HepG2 (cell line): Measurements from ENCODE around the gene CYSRT1. TPM values are rescaled to one million over a fixed set of nuclear protein-coding genes. Genes with fewer than 3 reads are reported as not detected.
A peak's percentile ranks its signal among the peaks of the same experiment; 100 is the strongest.

ENCODE experiments used
- CENPX ChIP-seq: sonication (generic); formaldehyde crosslinking; IDR thresholded peaks from 2 replicates; pipeline ENCODE4 v1.9.0; 2021; ENCODE audit warnings: mild to moderate bottlenecking, missing genetic modification reagents, moderate library complexity
- DBP ChIP-seq: sonication (generic); formaldehyde crosslinking; IDR thresholded peaks from 2 replicates; pipeline ENCODE4 v1.4.0; 2020; ENCODE audit warnings: missing genetic modification reagents; ENCODE audit errors: not compliant biosample characterization
- HMG20B ChIP-seq: conservative IDR thresholded peaks from 2 replicates; pipeline ENCODE4 v1.6.1; 2016; ENCODE audit warnings: missing genetic modification reagents, missing compliant biosample characterization
- IRF9 ChIP-seq: sonication (generic); formaldehyde crosslinking; IDR thresholded peaks from 2 replicates; pipeline ENCODE4 v1.8.0; 2022; ENCODE audit warnings: missing genetic modification reagents, mild to moderate bottlenecking, borderline replicate concordance
- KDM2A ChIP-seq: sonication (generic); formaldehyde crosslinking; IDR thresholded peaks from 2 replicates; pipeline ENCODE4 v1.4.0; 2020; ENCODE audit warnings: low read depth, missing genetic modification reagents, borderline replicate concordance
- MAF1 ChIP-seq: sonication (generic); formaldehyde crosslinking; IDR thresholded peaks from 2 replicates; pipeline ENCODE4 v1.5.0; 2020; ENCODE audit warnings: missing genetic modification reagents, borderline replicate concordance
- MED1 ChIP-seq: sonication (generic); formaldehyde crosslinking; IDR thresholded peaks from 2 replicates; pipeline ENCODE4 v1.4.0; 2020; ENCODE audit warnings: missing genetic modification reagents
- MLX ChIP-seq: IDR thresholded peaks from 2 replicates; pipeline ENCODE4 v1.6.1; 2016
- NFE2L2 ChIP-seq: fragments of 150-350 bp; IDR thresholded peaks from 2 replicates; pipeline ENCODE4 v1.6.1; 2014; ENCODE audit warnings: low read length
- PTBP1 ChIP-seq: fragments of 200-400 bp; formaldehyde crosslinking; IDR thresholded peaks from 2 replicates; pipeline ENCODE4 v1.6.1; 2018; ENCODE audit warnings: low read length, low read depth; ENCODE audit not compliant: poor library complexity, severe bottlenecking
- RXRA ChIP-seq: sonication (generic); formaldehyde crosslinking; IDR thresholded peaks from 2 replicates; pipeline ENCODE4 v1.5.1; 2020; ENCODE audit warnings: missing genetic modification reagents
- SALL1 ChIP-seq: sonication (generic); formaldehyde crosslinking; IDR thresholded peaks from 2 replicates; pipeline ENCODE4 v1.8.0; 2022; ENCODE audit warnings: mild to moderate bottlenecking, missing genetic modification reagents
- SMARCC2 ChIP-seq: fragments of 450-650 bp; IDR thresholded peaks from 2 replicates; pipeline ENCODE4 v1.6.1; 2017; ENCODE audit warnings: antibody characterized with exemption, mild to moderate bottlenecking
- TBX2 ChIP-seq: sonication (generic); formaldehyde crosslinking; IDR thresholded peaks from 2 replicates; pipeline ENCODE4 v1.5.0; 2020; ENCODE audit warnings: missing genetic modification reagents, mild to moderate bottlenecking, borderline replicate concordance
- U2AF1 ChIP-seq: fragments of 200-400 bp; formaldehyde crosslinking; optimal IDR thresholded peaks from 2 replicates; pipeline ENCODE3; 2017; ENCODE audit warnings: mild to moderate bottlenecking, low read depth, low read length
- ZNF274 ChIP-seq: sonication (generic); formaldehyde crosslinking; IDR thresholded peaks from 2 replicates; pipeline ENCODE4 v1.5.1; 2020; ENCODE audit warnings: mild to moderate bottlenecking, missing genetic modification reagents
- ZNF430 ChIP-seq: sonication (generic); formaldehyde crosslinking; IDR thresholded peaks from 2 replicates; pipeline ENCODE4 v1.9.0; 2021; ENCODE audit warnings: mild to moderate bottlenecking, missing genetic modification reagents
- ZNF616 ChIP-seq: sonication (generic); formaldehyde crosslinking; IDR thresholded peaks from 2 replicates; pipeline ENCODE4 v1.5.0; 2020; ENCODE audit warnings: low read depth, mild to moderate bottlenecking, missing genetic modification reagents
- ZNF660 ChIP-seq: sonication (generic); formaldehyde crosslinking; IDR thresholded peaks from 2 replicates; pipeline ENCODE4 v1.5.1; 2020; ENCODE audit warnings: mild to moderate bottlenecking, low read depth, missing genetic modification reagents, borderline replicate concordance
- ZNF773 ChIP-seq: sonication (generic); formaldehyde crosslinking; IDR thresholded peaks from 2 replicates; pipeline ENCODE4 v1.4.0; 2020; ENCODE audit warnings: missing genetic modification reagents, borderline replicate concordance
- ZNF792 ChIP-seq: IDR thresholded peaks from 2 replicates; pipeline ENCODE4 v1.6.1; 2016
- polyA plus RNA-seq, 8 experiments: library from polyadenylated mRNA; depleted of rRNA in 3 of 8; stranded (reverse) in 7 of 8; unstranded in 1 of 8; fragments of >200 nt; fragmentation: Illumina TruSeq in 4 of 8; extraction: Trizol in 4 of 8; gene quantifications; 2 replicates each; pipeline versions ENCODE4 v1.2.1 to v1.2.3, GENCODE V29; 2011 to 2016; ENCODE audit warnings: low read depth in 4 of 8, missing spikeins in 1 of 8, mixed read lengths in 1 of 8; ENCODE audit not compliant: insufficient read depth in 1 of 8
- total RNA-seq, 5 experiments: library from RNA; depleted of rRNA; stranded (reverse); fragments of >200 nt; fragmentation: Illumina TruSeq; extraction: Trizol; gene quantifications; 2 replicates each; pipeline ENCODE4 v1.2.3, GENCODE V29; 2016; ENCODE audit warnings: low read depth in 1 of 5
- TF ChIP-seq, protein P1 (sequence below), 2 experiments: sonication (generic) in 1 of 2; formaldehyde crosslinking in 1 of 2; IDR thresholded peaks; 2 replicates each; pipeline versions ENCODE4 v1.4.0 to v1.6.1; 2018 to 2020; ENCODE audit warnings: missing genetic modification reagents in 2 of 2, borderline replicate concordance in 1 of 2, low read depth in 1 of 2, mild to moderate bottlenecking in 1 of 2, missing biosample characterization in 1 of 2
- TF ChIP-seq, protein P2 (sequence below): sonication (generic); formaldehyde crosslinking; IDR thresholded peaks from 2 replicates; pipeline ENCODE4 v1.4.0; 2020; ENCODE audit warnings: missing genetic modification reagents

Gene CYSRT1
- total and polyA plus RNA-seq, 2 of the 13 experiments (the other 11 are each of a cell fraction or from before 2014, with no cell fraction given), result 1.5 to 2.1 TPM

DNA sequence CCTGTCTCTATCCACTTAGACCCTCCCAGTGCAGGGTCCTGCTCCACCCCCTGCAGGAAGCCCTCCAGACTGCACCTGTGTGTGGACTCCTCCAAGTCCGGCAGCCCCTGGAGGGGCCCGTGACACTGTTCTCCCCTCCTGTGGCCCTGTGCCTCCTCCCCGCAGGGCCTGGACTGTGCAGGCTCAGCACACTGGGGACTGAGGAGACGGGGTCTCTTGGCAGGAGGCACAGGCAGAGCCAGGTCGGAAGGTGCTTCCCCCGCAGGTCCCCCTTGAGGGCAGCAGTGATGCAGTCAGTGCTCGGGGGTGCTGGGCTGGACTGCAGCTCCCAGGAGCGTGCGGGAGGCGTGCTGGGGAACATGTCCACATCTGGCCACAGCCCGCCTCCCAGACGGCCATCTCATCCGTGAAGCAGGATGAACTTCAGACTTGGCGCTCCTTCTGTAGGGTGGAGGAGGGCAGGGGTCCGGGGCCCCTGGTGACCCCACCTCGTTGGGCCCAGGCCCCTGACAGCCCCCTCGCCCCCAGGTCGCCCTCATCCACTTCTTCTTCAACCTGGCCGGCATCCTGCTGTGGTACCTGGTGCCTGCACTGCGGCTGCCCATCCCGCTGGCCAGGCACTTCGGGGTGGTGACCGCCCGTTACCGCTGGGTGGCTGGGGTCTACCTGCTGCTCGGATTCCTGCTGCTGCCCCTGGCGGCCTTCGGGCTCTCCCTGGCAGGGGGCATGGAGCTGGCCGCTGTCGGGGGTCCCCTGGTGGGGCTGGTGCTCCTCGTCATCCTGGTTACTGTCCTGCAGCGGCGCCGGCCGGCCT, 10.7 kb downstream of the CYSRT1 start (continued):
- TF ChIP-seq MAF1 (CRISPR knock-in tag) (0 out of 2 replicates have a peak, but pooled peaks have one; percentile 51), IRF9 (0 out of 2 replicates have a peak, but pooled peaks have one; percentile 13), ZNF430 (CRISPR knock-in tag) (peak; percentile 38; the same call in 1 of the 2 replicates), ZNF616 (CRISPR knock-in tag) (0 out of 2 replicates have a peak, but pooled peaks have one; percentile 38), PTBP1 (no peak), TBX2 (peak; percentile 49; the same call in 1 of the 2 replicates), DBP (peak; percentile 43), NFE2L2 (no peak), ZNF792 (CRISPR knock-in tag) (0 out of 2 replicates have a peak, but pooled peaks have one; percentile 33), ZNF274 (CRISPR knock-in tag) (peak; percentile 85; the same call in 1 of the 2 replicates), CENPX (CRISPR knock-in tag) (no peak), ZNF773 (CRISPR knock-in tag) (peak; percentile 52; the same call in 1 of the 2 replicates), HMG20B (CRISPR knock-in tag) (no peak), RXRA (CRISPR knock-in tag) (peak; percentile 52; the same call in 1 of the 2 replicates), ZNF660 (no peak), U2AF1 (peak; percentile 26), KDM2A (CRISPR knock-in tag) (peak; percentile 68), MED1 (CRISPR knock-in tag) (peak; percentile 71), SALL1 (CRISPR knock-in tag) (peak; percentile 41; the same call in 1 of the 2 replicates), SMARCC2 (no peak), MLX (CRISPR knock-in tag) (peak; percentile 78; the same call in 1 of the 2 replicates)
- TF ChIP-seq, protein P1, sequence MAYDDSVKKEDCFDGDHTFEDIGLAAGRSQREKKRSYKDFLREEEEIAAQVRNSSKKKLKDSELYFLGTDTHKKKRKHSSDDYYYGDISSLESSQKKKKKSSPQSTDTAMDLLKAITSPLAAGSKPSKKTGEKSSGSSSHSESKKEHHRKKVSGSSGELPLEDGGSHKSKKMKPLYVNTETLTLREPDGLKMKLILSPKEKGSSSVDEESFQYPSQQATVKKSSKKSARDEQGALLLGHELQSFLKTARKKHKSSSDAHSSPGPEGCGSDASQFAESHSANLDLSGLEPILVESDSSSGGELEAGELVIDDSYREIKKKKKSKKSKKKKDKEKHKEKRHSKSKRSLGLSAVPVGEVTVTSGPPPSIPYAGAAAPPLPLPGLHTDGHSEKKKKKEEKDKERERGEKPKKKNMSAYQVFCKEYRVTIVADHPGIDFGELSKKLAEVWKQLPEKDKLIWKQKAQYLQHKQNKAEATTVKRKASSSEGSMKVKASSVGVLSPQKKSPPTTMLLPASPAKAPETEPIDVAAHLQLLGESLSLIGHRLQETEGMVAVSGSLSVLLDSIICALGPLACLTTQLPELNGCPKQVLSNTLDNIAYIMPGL (CRISPR knock-in tag; IDR thresholded peaks at IDR 0.05; ENCODE audit: borderline replicate concordance in 1 of 2, low read depth in 1 of 2), result peak; percentile 31 to 76; a peak in 3 of 4 replicates
- TF ChIP-seq, protein P2, sequence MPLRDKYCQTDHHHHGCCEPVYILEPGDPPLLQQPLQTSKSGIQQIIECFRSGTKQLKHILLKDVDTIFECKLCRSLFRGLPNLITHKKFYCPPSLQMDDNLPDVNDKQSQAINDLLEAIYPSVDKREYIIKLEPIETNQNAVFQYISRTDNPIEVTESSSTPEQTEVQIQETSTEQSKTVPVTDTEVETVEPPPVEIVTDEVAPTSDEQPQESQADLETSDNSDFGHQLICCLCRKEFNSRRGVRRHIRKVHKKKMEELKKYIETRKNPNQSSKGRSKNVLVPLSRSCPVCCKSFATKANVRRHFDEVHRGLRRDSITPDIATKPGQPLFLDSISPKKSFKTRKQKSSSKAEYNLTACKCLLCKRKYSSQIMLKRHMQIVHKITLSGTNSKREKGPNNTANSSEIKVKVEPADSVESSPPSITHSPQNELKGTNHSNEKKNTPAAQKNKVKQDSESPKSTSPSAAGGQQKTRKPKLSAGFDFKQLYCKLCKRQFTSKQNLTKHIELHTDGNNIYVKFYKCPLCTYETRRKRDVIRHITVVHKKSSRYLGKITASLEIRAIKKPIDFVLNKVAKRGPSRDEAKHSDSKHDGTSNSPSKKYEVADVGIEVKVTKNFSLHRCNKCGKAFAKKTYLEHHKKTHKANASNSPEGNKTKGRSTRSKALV (CRISPR knock-in tag), result 0 out of 2 replicates have a peak, but pooled peaks have one; percentile 39
